ENCODE results near the gene RHEX. TPM values are rescaled to one million over a fixed set of nuclear protein-coding genes. Genes with fewer than 3 reads are reported as not detected.

RHEX gene
- total and polyA plus RNA-seq, 2 experiments from 2014 or later: not detected

GRCh38 chr1:206111271-206111927 lies 58.4 kb downstream of the RHEX start:
- 76% methylated on average over 6 of the region's 6 CpGs for WGBS, 2 experiments (ENCODE audit: low coverage in 1 of 2, low lambda C conversion rate in 2 of 2, missing lambda C conversion rate in 2 of 2)
- Histone ChIP-seq H2AFZ (no peak overlapping the region), H3K36me3 (ENCODE audit: low read depth) (no peaks in the 10 kb centered on the region), H3K79me2 (ENCODE audit: insufficient read depth) (no peaks in the 10 kb centered on the region), H3K4me1 (ENCODE audit: insufficient read depth) (no peaks in the 10 kb centered on the region), H3K4me3 (no peak overlapping the region), H3K9ac (no peak overlapping the region), H4K20me1 (ENCODE audit: insufficient read depth) (no peaks in the 10 kb centered on the region), H3K27me3 (replicated peaks; ENCODE audit: insufficient read depth) (peaks cover 8% of the 10 kb centered on the region; the same call in 1 of the 2 replicates), H3K9me3 (ENCODE audit: low read depth) (no peaks in the 10 kb centered on the region), H3K4me2 (ENCODE audit: unreplicated experiment) (no peak overlapping the region), H3K9me2 (ENCODE audit: insufficient read depth) (no peaks in the 10 kb centered on the region), H3F3A (ENCODE audit: insufficient read depth) (no peaks in the 10 kb centered on the region), H3K27ac (no peak overlapping the region)
- in situ Hi-C loops (cut with MboI): no loop called here
- TF ChIP-seq EZH2 (IDR thresholded peaks at IDR 0.05; ENCODE audit: insufficient read depth, poor library complexity, severe bottlenecking) (no peak), EZH2phosphoT487 (IDR thresholded peaks at IDR 0.05; ENCODE audit: insufficient read depth, low read depth) (no peak)
- DNase-seq: no peak

GRCh38 chr1:206112600-206113301 lies 59.8 kb downstream of the RHEX start:
- Histone ChIP-seq H3K9ac (no peak overlapping the region), H3K4me2 (ENCODE audit: unreplicated experiment) (no peak overlapping the region), H3K27me3 (replicated peaks; ENCODE audit: insufficient read depth) (peaks cover 16% of the 10 kb centered on the region; the same call in 1 of the 2 replicates), H3K27ac (no peak overlapping the region), H3K9me3 (ENCODE audit: low read depth) (no peaks in the 10 kb centered on the region), H3K4me1 (ENCODE audit: insufficient read depth) (peaks cover 3% of the 10 kb centered on the region; the same call in 1 of the 2 replicates), H3K9me2 (ENCODE audit: insufficient read depth) (no peaks in the 10 kb centered on the region), H3K4me3 (no peak overlapping the region), H4K20me1 (ENCODE audit: insufficient read depth) (no peaks in the 10 kb centered on the region), H3F3A (ENCODE audit: insufficient read depth) (no peaks in the 10 kb centered on the region), H3K36me3 (ENCODE audit: low read depth) (no peaks in the 10 kb centered on the region), H3K79me2 (ENCODE audit: insufficient read depth) (no peaks in the 10 kb centered on the region), H2AFZ (no peak overlapping the region)
- TF ChIP-seq EZH2 (IDR thresholded peaks at IDR 0.05; ENCODE audit: insufficient read depth, poor library complexity, severe bottlenecking) (no peak), EZH2phosphoT487 (IDR thresholded peaks at IDR 0.05; ENCODE audit: insufficient read depth, low read depth) (no peak)
- 63 to 64% methylated on average over 9 of the region's 9 CpGs for WGBS, 2 experiments (ENCODE audit: low coverage in 1 of 2, low lambda C conversion rate in 2 of 2, missing lambda C conversion rate in 2 of 2)
- DNase-seq: no peak
- in situ Hi-C loops (cut with MboI): no loop called here

GRCh38 chr1:206114692-206115640 lies 62.0 kb downstream of the RHEX start:
- in situ Hi-C loops (cut with MboI): no loop called here
- H3K9me3 ChIP-seq (ENCODE audit: low read depth): no peaks in the 10 kb centered on the region
- H3K27me3 ChIP-seq (replicated peaks; ENCODE audit: insufficient read depth): peaks cover 24% of the 10 kb centered on the region; the same call in 1 of the 2 replicates
- no peaks in the 10 kb centered on the region for H4K20me1 ChIP-seq (ENCODE audit: insufficient read depth)
- WGBS, 2 experiments (ENCODE audit: low coverage in 1 of 2, low lambda C conversion rate in 2 of 2, missing lambda C conversion rate in 2 of 2): 67 to 82% methylated on average over 6 of the region's 6 CpGs
- no peak overlapping the region for H3K9ac ChIP-seq
- peaks cover 3% of the 10 kb centered on the region; the same call in 1 of the 2 replicates for H3K4me1 ChIP-seq (ENCODE audit: insufficient read depth)
- no peaks in the 10 kb centered on the region for H3K9me2 ChIP-seq (ENCODE audit: insufficient read depth)
- no peaks in the 10 kb centered on the region for H3K36me3 ChIP-seq (ENCODE audit: low read depth)
- H2AFZ ChIP-seq: no peak overlapping the region
- no peaks in the 10 kb centered on the region for H3F3A ChIP-seq (ENCODE audit: insufficient read depth)
- H3K27ac ChIP-seq: no peak overlapping the region
- H3K4me2 ChIP-seq (ENCODE audit: unreplicated experiment): no peak overlapping the region
- H3K79me2 ChIP-seq (ENCODE audit: insufficient read depth): no peaks in the 10 kb centered on the region
- no peak for DNase-seq
- no peak overlapping the region for H3K4me3 ChIP-seq
- TF ChIP-seq EZH2 (IDR thresholded peaks at IDR 0.05; ENCODE audit: insufficient read depth, poor library complexity, severe bottlenecking) (no peak), EZH2phosphoT487 (IDR thresholded peaks at IDR 0.05; ENCODE audit: insufficient read depth, low read depth) (no peak)

GRCh38 chr1:206115791-206116190 lies 62.8 kb downstream of the RHEX start:
- Histone ChIP-seq H3K27me3 (replicated peaks; ENCODE audit: insufficient read depth) (peaks cover 32% of the 10 kb centered on the region), H3K9me2 (ENCODE audit: insufficient read depth) (no peaks in the 10 kb centered on the region), H3K4me1 (ENCODE audit: insufficient read depth) (peaks cover 3% of the 10 kb centered on the region; the same call in 1 of the 2 replicates), H3K79me2 (ENCODE audit: insufficient read depth) (no peaks in the 10 kb centered on the region), H3K9ac (no peak overlapping the region), H3K27ac (no peak overlapping the region), H3F3A (ENCODE audit: insufficient read depth) (no peaks in the 10 kb centered on the region), H3K4me3 (no peak overlapping the region), H3K4me2 (ENCODE audit: unreplicated experiment) (no peak overlapping the region), H3K36me3 (ENCODE audit: low read depth) (no peaks in the 10 kb centered on the region), H4K20me1 (ENCODE audit: insufficient read depth) (no peaks in the 10 kb centered on the region), H2AFZ (no peak overlapping the region), H3K9me3 (ENCODE audit: low read depth) (no peaks in the 10 kb centered on the region)
- in situ Hi-C loops (cut with MboI): no loop called here
- 81 to 98% methylated on average over 8 of the region's 8 CpGs for WGBS, 2 experiments (ENCODE audit: low coverage in 1 of 2, low lambda C conversion rate in 2 of 2, missing lambda C conversion rate in 2 of 2)
- no peak for DNase-seq
- TF ChIP-seq EZH2 (IDR thresholded peaks at IDR 0.05; ENCODE audit: insufficient read depth, poor library complexity, severe bottlenecking): no peak
- no peak for TF ChIP-seq EZH2phosphoT487 (IDR thresholded peaks at IDR 0.05; ENCODE audit: insufficient read depth, low read depth)
